Breast epithelium (tissue), 3 donors: Measurements from ENCODE around the gene MAP3K5.

Experiments
- CTCF ChIP-seq, 3 donors: fragments of 450-650 bp; IDR thresholded peaks; one replicate each; pipeline ENCODE4 v1.5.1; 2016 to 2017; ENCODE audit warnings: antibody characterized with exemption in 3 of 3, mild to moderate bottlenecking in 3 of 3, moderate library complexity in 3 of 3
- POLR2AphosphoS5 ChIP-seq, 3 donors: sonication (generic); formaldehyde crosslinking; IDR thresholded peaks; one replicate each; pipeline ENCODE4 v1.6.1; 2017; ENCODE audit warnings: antibody characterized with exemption in 3 of 3

- no peak for TF ChIP-seq CTCF (IDR thresholded peaks at IDR 0.05)
- TF ChIP-seq POLR2AphosphoS5 (IDR thresholded peaks at IDR 0.05): no peak
Measured at GRCh38 chr6:136549300-136550044, 242.8 kb downstream of the MAP3K5 start.
